ENCODE results near the gene AHCYL1. TPM values are rescaled to one million over a fixed set of nuclear protein-coding genes. Genes with fewer than 3 reads are reported as not detected.

The AHCYL1 gene
- total and polyA plus RNA-seq, 9 donors = 41.1 to 113 (median 85.8) TPM

- Histone ChIP-seq H3K9me3 (no peaks in the 10 kb centered on the region), H3K27ac (no peak overlapping the region), H3K27me3 (no peaks in the 10 kb centered on the region), H3K36me3 (no peaks in the 10 kb centered on the region), H3K4me1 (ENCODE audit: insufficient read depth) (peaks cover 5% of the 10 kb centered on the region), H3K4me3 (no peak overlapping the region)
- intact Hi-C loops (cut with DNase I) = loop anchor here (5.0 to 10.0 kb wide), 9 partner anchors 52 to 437 kb away; partner anchors contain the start of gene GNAI3 (in 1 of the 4)
- peak in 1 of 5 donors; percentile 36 for DNase-seq
- WGBS, 3 donors = 38 to 43% (median 43%) methylated on average over 5 of the region's 5 CpGs
- TF ChIP-seq EP300 (IDR thresholded peaks at IDR 0.05) (no peak), POLR2A (IDR thresholded peaks at IDR 0.05) (no peak), CTCF (IDR thresholded peaks at IDR 0.05) (no peak)
Observed at GRCh38 chr1:109979489-109980091, 5.0 kb upstream of the AHCYL1 start.

- 59 to 67% (median 67%) methylated on average over 6 of the region's 6 CpGs for WGBS, 3 donors
- H3K27me3 ChIP-seq = no peaks in the 10 kb centered on the region
Observed at GRCh38 chr1:109980324-109981003, 4.1 kb upstream of the AHCYL1 start.

GRCh38 chr1:109981004-109981335 is 3.6 kb upstream of the AHCYL1 start:
- no peak for TF ChIP-seq CTCF (IDR thresholded peaks at IDR 0.05)
- no peak for TF ChIP-seq EP300 (IDR thresholded peaks at IDR 0.05)
- no peak for TF ChIP-seq POLR2A (IDR thresholded peaks at IDR 0.05)
- H3K9me3 ChIP-seq = no peaks in the 10 kb centered on the region
- intact Hi-C loops (cut with DNase I) = loop anchor here (5.0 to 10.0 kb wide), 9 partner anchors 54 to 439 kb away; partner anchors contain the start of gene GNAI3 (in 1 of the 4)
- H3K27me3 ChIP-seq = no peaks in the 10 kb centered on the region
- no peak overlapping the region for H3K4me3 ChIP-seq
- H3K36me3 ChIP-seq = no peaks in the 10 kb centered on the region
- WGBS, 3 donors = 80 to 87% (median 87%) methylated on average over 4 of the region's 4 CpGs
- no peak overlapping the region for H3K27ac ChIP-seq
- no peak for DNase-seq
- peaks cover 9% of the 10 kb centered on the region for H3K4me1 ChIP-seq (ENCODE audit: insufficient read depth)

More at GRCh38 chr1:109980324-109981003, 4.1 kb upstream of the AHCYL1 start:
- intact Hi-C loops (cut with DNase I) = loop anchor here (5.0 to 10.0 kb wide), 9 partner anchors 53 to 438 kb away; partner anchors contain the start of gene GNAI3 (in 1 of the 4)
- TF ChIP-seq CTCF (IDR thresholded peaks at IDR 0.05) = no peak
- TF ChIP-seq EP300 (IDR thresholded peaks at IDR 0.05) = no peak
- no peak for TF ChIP-seq POLR2A (IDR thresholded peaks at IDR 0.05)
- Histone ChIP-seq H3K4me1 (ENCODE audit: insufficient read depth) (peaks cover 5% of the 10 kb centered on the region), H3K36me3 (no peaks in the 10 kb centered on the region), H3K27ac (no peak overlapping the region), H3K4me3 (no peak overlapping the region), H3K9me3 (no peaks in the 10 kb centered on the region)
- DNase-seq = peak in 1 of 5 donors; percentile 39

GRCh38 chr1:109983380-109984189 is 980 bp upstream of the AHCYL1 start:
- Histone ChIP-seq H3K27ac (peak overlapping the region in 1 of 2 donors; percentile 95), H3K9me3 (no peaks in the 10 kb centered on the region), H3K4me1 (ENCODE audit: insufficient read depth) (peaks cover 14% of the 10 kb centered on the region), H3K36me3 (no peaks in the 10 kb centered on the region), H3K27me3 (no peaks in the 10 kb centered on the region), H3K4me3 (no peak overlapping the region)
- peak in 1 of 5 donors; percentile 31 for DNase-seq
- TF ChIP-seq POLR2A (IDR thresholded peaks at IDR 0.05) (no peak), CTCF (IDR thresholded peaks at IDR 0.05) (no peak), EP300 (IDR thresholded peaks at IDR 0.05) (no peak)
- intact Hi-C loops (cut with DNase I) = loop anchor here (2.0 to 10.0 kb wide), 10 partner anchors 56 to 441 kb away; partner anchors contain the start of gene GNAI3 (in 1 of the 4)
- 66 to 71% (median 70%) methylated on average over 5 of the region's 5 CpGs for WGBS, 3 donors
